ENCODE measurements around the gene SLC16A6. TPM values are rescaled to one million over a fixed set of nuclear protein-coding genes. Genes with fewer than 3 reads are reported as not detected.

SLC16A6 gene
- 0.09 and 0.63 TPM in 2 replicates for total RNA-seq

GRCh38 chr17:68290955-68291835 lies at the start of gene SLC16A6, which contains the start of gene ARSG:
Gene SLC16A6 (minus strand): TSS chr17:68291127. CDS start chr17:68278320, 12,807 bp downstream.
Gene ARSG (plus strand): TSS chr17:68291495. CDS start chr17:68307494, 15,999 bp downstream.

GRCh38 chr17:68247445-68248198 lies 43.3 kb downstream of the SLC16A6 start, which contains the start of gene AMZ2:
Gene AMZ2 (plus strand): TSS chr17:68248043. CDS start chr17:68250188, 2,145 bp downstream.

Other genes with a start within 250 kb of the SLC16A6 start
- 44.2 and 58.2 TPM in 2 replicates for gene AMZ2, start 43.1 kb downstream of the SLC16A6 start, total RNA-seq
- 1.1 and 1.5 TPM in 2 replicates for gene ARSG, start 368 bp upstream of the SLC16A6 start, total RNA-seq
- 48.0 and 52.0 TPM in 2 replicates for gene WIPI1, start 166.4 kb upstream of the SLC16A6 start, total RNA-seq
- gene PRKAR1A, start 221.3 kb upstream of the SLC16A6 start, total RNA-seq: 204 and 216 TPM in 2 replicates

Data from endothelial cell of coronary artery (primary cell).